Neural cell (in vitro differentiated cells): ENCODE results near the gene THRAP3.

ENCODE experiments used
- SMC3 ChIP-seq: fragments of 450-650 bp; conservative IDR thresholded peaks from 2 replicates; pipeline ENCODE4 v1.6.1; 2014; ENCODE audit warnings: antibody characterized with exemption, mild to moderate bottlenecking, moderate library complexity; ENCODE audit not compliant: poor library complexity
- TAF1 ChIP-seq: IDR thresholded peaks from 2 replicates; pipeline ENCODE4 v1.6.1; 2012; ENCODE audit warnings: low read depth
- TF ChIP-seq, protein P1 (sequence below): fragments of 450-650 bp; IDR thresholded peaks from 2 replicates; pipeline ENCODE4 v1.5.1; 2014; ENCODE audit warnings: antibody characterized with exemption, mild to moderate bottlenecking, moderate library complexity; ENCODE audit not compliant: poor library complexity, severe bottlenecking
- TF ChIP-seq, protein P2 (sequence below): IDR thresholded peaks from 2 replicates; pipeline ENCODE4 v1.6.1; 2012; ENCODE audit warnings: borderline replicate concordance

- no peak for TF ChIP-seq SMC3
- TF ChIP-seq, protein P1, sequence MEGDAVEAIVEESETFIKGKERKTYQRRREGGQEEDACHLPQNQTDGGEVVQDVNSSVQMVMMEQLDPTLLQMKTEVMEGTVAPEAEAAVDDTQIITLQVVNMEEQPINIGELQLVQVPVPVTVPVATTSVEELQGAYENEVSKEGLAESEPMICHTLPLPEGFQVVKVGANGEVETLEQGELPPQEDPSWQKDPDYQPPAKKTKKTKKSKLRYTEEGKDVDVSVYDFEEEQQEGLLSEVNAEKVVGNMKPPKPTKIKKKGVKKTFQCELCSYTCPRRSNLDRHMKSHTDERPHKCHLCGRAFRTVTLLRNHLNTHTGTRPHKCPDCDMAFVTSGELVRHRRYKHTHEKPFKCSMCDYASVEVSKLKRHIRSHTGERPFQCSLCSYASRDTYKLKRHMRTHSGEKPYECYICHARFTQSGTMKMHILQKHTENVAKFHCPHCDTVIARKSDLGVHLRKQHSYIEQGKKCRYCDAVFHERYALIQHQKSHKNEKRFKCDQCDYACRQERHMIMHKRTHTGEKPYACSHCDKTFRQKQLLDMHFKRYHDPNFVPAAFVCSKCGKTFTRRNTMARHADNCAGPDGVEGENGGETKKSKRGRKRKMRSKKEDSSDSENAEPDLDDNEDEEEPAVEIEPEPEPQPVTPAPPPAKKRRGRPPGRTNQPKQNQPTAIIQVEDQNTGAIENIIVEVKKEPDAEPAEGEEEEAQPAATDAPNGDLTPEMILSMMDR = no peak
- TF ChIP-seq TAF1 = no peak
- TF ChIP-seq, protein P2, sequence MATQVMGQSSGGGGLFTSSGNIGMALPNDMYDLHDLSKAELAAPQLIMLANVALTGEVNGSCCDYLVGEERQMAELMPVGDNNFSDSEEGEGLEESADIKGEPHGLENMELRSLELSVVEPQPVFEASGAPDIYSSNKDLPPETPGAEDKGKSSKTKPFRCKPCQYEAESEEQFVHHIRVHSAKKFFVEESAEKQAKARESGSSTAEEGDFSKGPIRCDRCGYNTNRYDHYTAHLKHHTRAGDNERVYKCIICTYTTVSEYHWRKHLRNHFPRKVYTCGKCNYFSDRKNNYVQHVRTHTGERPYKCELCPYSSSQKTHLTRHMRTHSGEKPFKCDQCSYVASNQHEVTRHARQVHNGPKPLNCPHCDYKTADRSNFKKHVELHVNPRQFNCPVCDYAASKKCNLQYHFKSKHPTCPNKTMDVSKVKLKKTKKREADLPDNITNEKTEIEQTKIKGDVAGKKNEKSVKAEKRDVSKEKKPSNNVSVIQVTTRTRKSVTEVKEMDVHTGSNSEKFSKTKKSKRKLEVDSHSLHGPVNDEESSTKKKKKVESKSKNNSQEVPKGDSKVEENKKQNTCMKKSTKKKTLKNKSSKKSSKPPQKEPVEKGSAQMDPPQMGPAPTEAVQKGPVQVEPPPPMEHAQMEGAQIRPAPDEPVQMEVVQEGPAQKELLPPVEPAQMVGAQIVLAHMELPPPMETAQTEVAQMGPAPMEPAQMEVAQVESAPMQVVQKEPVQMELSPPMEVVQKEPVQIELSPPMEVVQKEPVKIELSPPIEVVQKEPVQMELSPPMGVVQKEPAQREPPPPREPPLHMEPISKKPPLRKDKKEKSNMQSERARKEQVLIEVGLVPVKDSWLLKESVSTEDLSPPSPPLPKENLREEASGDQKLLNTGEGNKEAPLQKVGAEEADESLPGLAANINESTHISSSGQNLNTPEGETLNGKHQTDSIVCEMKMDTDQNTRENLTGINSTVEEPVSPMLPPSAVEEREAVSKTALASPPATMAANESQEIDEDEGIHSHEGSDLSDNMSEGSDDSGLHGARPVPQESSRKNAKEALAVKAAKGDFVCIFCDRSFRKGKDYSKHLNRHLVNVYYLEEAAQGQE = no peak
Observed at GRCh38 chr1:36350659-36351226, 126.5 kb downstream of the THRAP3 start.
